A549 (cell line): ENCODE results near the gene SMTNL2. TPM values are rescaled to one million over a fixed set of nuclear protein-coding genes. Genes with fewer than 3 reads are reported as not detected.

ENCODE experiments used
- polyA plus RNA-seq, 4 experiments: library from polyadenylated mRNA; depleted of rRNA in 3 of 4; stranded (reverse); fragments of >200 nt; fragmentation: RNase III in 1 of 4; extraction: RNeasy Plus Mini Kit Qiagen cat#74134 plus additional on column Dnase treatment in 1 of 4; gene quantifications; 2 replicates in 3 of 4; 3 replicates in 1 of 4; pipeline ENCODE4 v1.2.3, GENCODE V29; 2011 to 2017
- small RNA-seq, 6 experiments: library from RNA; depleted of rRNA; stranded (forward); fragments of <200 nt; gene quantifications; one replicate each; pipeline ENCODE3, GENCODE V24; 2012

The SMTNL2 gene
- polyA plus RNA-seq, 2 of the 4 experiments (the other 2 are of a cell fraction): 0.05 to 0.06 TPM

Small RNA genes within 50 kb of the gene (small RNA-seq; reads per million reads assigned to genes)
- 0 reads per million in 6 experiments for gene RNU6-955P

Other genes starting within 250 kb of the SMTNL2 start
- 100 and 117 TPM in 2 replicates for gene UBE2G1, start 217.9 kb upstream of the SMTNL2 start, polyA plus RNA-seq (2011; rRNA removed)
- gene UBE2G1, start 217.9 kb upstream of the SMTNL2 start, polyA plus RNA-seq (2017; fragmentation: RNase III; extraction: RNeasy Plus Mini Kit Qiagen cat#74134 plus additional on column Dnase treatment): 76.3 to 86.2 TPM (median 78.5 TPM) in 3 replicates
- not detected in 2 replicates for gene SPNS3, start 150.6 kb upstream of the SMTNL2 start, polyA plus RNA-seq (2011; rRNA removed)
- gene SPNS3, start 150.6 kb upstream of the SMTNL2 start, polyA plus RNA-seq (2017; fragmentation: RNase III; extraction: RNeasy Plus Mini Kit Qiagen cat#74134 plus additional on column Dnase treatment): not detected in 3 replicates
- 0.25 and 0.27 TPM in 2 replicates for gene SPNS2, start 85.6 kb upstream of the SMTNL2 start, polyA plus RNA-seq (2011; rRNA removed)
- 0.13 to 0.46 TPM (median 0.38 TPM) in 3 replicates for gene SPNS2, start 85.6 kb upstream of the SMTNL2 start, polyA plus RNA-seq (2017; fragmentation: RNase III; extraction: RNeasy Plus Mini Kit Qiagen cat#74134 plus additional on column Dnase treatment)
- gene MYBBP1A, start 29.1 kb upstream of the SMTNL2 start, polyA plus RNA-seq (2011; rRNA removed): 39.7 and 42.9 TPM in 2 replicates
- 95.0 to 103 TPM (median 95.1 TPM) in 3 replicates for gene MYBBP1A, start 29.1 kb upstream of the SMTNL2 start, polyA plus RNA-seq (2017; fragmentation: RNase III; extraction: RNeasy Plus Mini Kit Qiagen cat#74134 plus additional on column Dnase treatment)
- gene GGT6, start 24.0 kb upstream of the SMTNL2 start, polyA plus RNA-seq (2011; rRNA removed): not detected in 2 replicates
- not detected in 3 replicates for gene GGT6, start 24.0 kb upstream of the SMTNL2 start, polyA plus RNA-seq (2017; fragmentation: RNase III; extraction: RNeasy Plus Mini Kit Qiagen cat#74134 plus additional on column Dnase treatment)
- 0.12 and 0.15 TPM in 2 replicates for gene ALOX15, start 57.1 kb downstream of the SMTNL2 start, polyA plus RNA-seq (2011; rRNA removed)
- 0.08 to 0.12 TPM in 2 of 3 replicates, not detected in the other for gene ALOX15, start 57.1 kb downstream of the SMTNL2 start, polyA plus RNA-seq (2017; fragmentation: RNase III; extraction: RNeasy Plus Mini Kit Qiagen cat#74134 plus additional on column Dnase treatment)
- gene PELP1, start 119.6 kb downstream of the SMTNL2 start, polyA plus RNA-seq (2011; rRNA removed): 30.2 and 35.5 TPM in 2 replicates
- gene PELP1, start 119.6 kb downstream of the SMTNL2 start, polyA plus RNA-seq (2017; fragmentation: RNase III; extraction: RNeasy Plus Mini Kit Qiagen cat#74134 plus additional on column Dnase treatment): 52.5 to 60.0 TPM (median 56.1 TPM) in 3 replicates
- 73.1 and 74.9 TPM in 2 replicates for gene ARRB2, start 126.1 kb downstream of the SMTNL2 start, polyA plus RNA-seq (2011; rRNA removed)
- gene ARRB2, start 126.1 kb downstream of the SMTNL2 start, polyA plus RNA-seq (2017; fragmentation: RNase III; extraction: RNeasy Plus Mini Kit Qiagen cat#74134 plus additional on column Dnase treatment): 61.0 to 68.2 TPM (median 67.8 TPM) in 3 replicates
- gene MED11, start 146.9 kb downstream of the SMTNL2 start, polyA plus RNA-seq (2011; rRNA removed): 57.2 and 74.0 TPM in 2 replicates
- 52.6 to 62.5 TPM (median 58.1 TPM) in 3 replicates for gene MED11, start 146.9 kb downstream of the SMTNL2 start, polyA plus RNA-seq (2017; fragmentation: RNase III; extraction: RNeasy Plus Mini Kit Qiagen cat#74134 plus additional on column Dnase treatment)
- 0.15 and 0.16 TPM in 2 replicates for gene ZMYND15, start 155.3 kb downstream of the SMTNL2 start, polyA plus RNA-seq (2011; rRNA removed)
- 0.19 to 0.22 TPM (median 0.20 TPM) in 3 replicates for gene ZMYND15, start 155.3 kb downstream of the SMTNL2 start, polyA plus RNA-seq (2017; fragmentation: RNase III; extraction: RNeasy Plus Mini Kit Qiagen cat#74134 plus additional on column Dnase treatment)
- 13.8 and 20.5 TPM in 2 replicates for gene CXCL16, start 155.4 kb downstream of the SMTNL2 start, polyA plus RNA-seq (2011; rRNA removed)
- gene CXCL16, start 155.4 kb downstream of the SMTNL2 start, polyA plus RNA-seq (2017; fragmentation: RNase III; extraction: RNeasy Plus Mini Kit Qiagen cat#74134 plus additional on column Dnase treatment): 9.1 to 11.2 TPM (median 10.1 TPM) in 3 replicates
- 0.80 and 1.2 TPM in 2 replicates for gene TM4SF5, start 187.4 kb downstream of the SMTNL2 start, polyA plus RNA-seq (2011; rRNA removed)
- 0.51 to 1.2 TPM (median 0.68 TPM) in 3 replicates for gene TM4SF5, start 187.4 kb downstream of the SMTNL2 start, polyA plus RNA-seq (2017; fragmentation: RNase III; extraction: RNeasy Plus Mini Kit Qiagen cat#74134 plus additional on column Dnase treatment)
- gene VMO1, start 201.8 kb downstream of the SMTNL2 start, polyA plus RNA-seq (2011; rRNA removed): 0.50 and 0.58 TPM in 2 replicates
- gene VMO1, start 201.8 kb downstream of the SMTNL2 start, polyA plus RNA-seq (2017; fragmentation: RNase III; extraction: RNeasy Plus Mini Kit Qiagen cat#74134 plus additional on column Dnase treatment): 0.39 to 1.1 TPM (median 0.81 TPM) in 3 replicates
- not detected in 2 replicates for gene GLTPD2, start 204.4 kb downstream of the SMTNL2 start, polyA plus RNA-seq (2011; rRNA removed)
- not detected in 3 replicates for gene GLTPD2, start 204.4 kb downstream of the SMTNL2 start, polyA plus RNA-seq (2017; fragmentation: RNase III; extraction: RNeasy Plus Mini Kit Qiagen cat#74134 plus additional on column Dnase treatment)
- 376 and 414 TPM in 2 replicates for gene PSMB6, start 211.6 kb downstream of the SMTNL2 start, polyA plus RNA-seq (2011; rRNA removed)
- 387 to 424 TPM (median 414 TPM) in 3 replicates for gene PSMB6, start 211.6 kb downstream of the SMTNL2 start, polyA plus RNA-seq (2017; fragmentation: RNase III; extraction: RNeasy Plus Mini Kit Qiagen cat#74134 plus additional on column Dnase treatment)
- gene PLD2, start 222.6 kb downstream of the SMTNL2 start, polyA plus RNA-seq (2011; rRNA removed): 17.0 and 20.2 TPM in 2 replicates
- 23.0 to 27.4 TPM (median 23.7 TPM) in 3 replicates for gene PLD2, start 222.6 kb downstream of the SMTNL2 start, polyA plus RNA-seq (2017; fragmentation: RNase III; extraction: RNeasy Plus Mini Kit Qiagen cat#74134 plus additional on column Dnase treatment)
- gene MINK1, start 248.8 kb downstream of the SMTNL2 start, polyA plus RNA-seq (2011; rRNA removed): 41.3 and 47.1 TPM in 2 replicates
- 65.2 to 73.1 TPM (median 66.9 TPM) in 3 replicates for gene MINK1, start 248.8 kb downstream of the SMTNL2 start, polyA plus RNA-seq (2017; fragmentation: RNase III; extraction: RNeasy Plus Mini Kit Qiagen cat#74134 plus additional on column Dnase treatment)